OCI-LY3 (cell line): ENCODE measurements around the gene TRERF1.

Source experiments
- EZH2phosphoT487 ChIP-seq: fragments of 200-600 bp; shearing (Covaris generic); IDR thresholded peaks from 2 replicates; pipeline ENCODE4 v1.6.1; 2018; ENCODE audit warnings: antibody characterized with exemption, mixed run types, low read depth
- TF ChIP-seq, protein P1 (sequence below): fragments of 200-600, 300-600 bp; sonication (generic); IDR thresholded peaks from 2 replicates; pipeline ENCODE4 v1.5.1; 2014; ENCODE audit warnings: antibody characterized with exemption, low read length, low read depth

DNA sequence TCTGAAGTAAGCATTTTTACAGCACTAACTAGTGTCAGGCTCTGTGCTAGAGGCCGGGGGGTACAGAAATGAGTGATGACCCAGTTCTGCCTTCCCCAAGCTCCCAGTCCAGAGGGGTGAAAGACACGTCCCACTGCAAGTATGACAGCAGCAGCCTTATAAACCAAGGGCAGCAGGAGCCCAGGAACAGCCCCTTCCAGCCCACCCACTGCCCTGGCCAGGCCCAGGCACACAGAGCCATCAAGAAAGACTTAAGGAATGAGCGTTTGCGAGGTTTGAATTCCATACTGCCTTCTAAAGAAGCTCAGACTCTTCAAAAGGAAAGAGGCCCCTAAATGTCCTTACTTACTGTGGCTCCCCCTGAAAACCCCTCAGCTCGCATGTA, 10.0 kb downstream of the TRERF1 start:
- TF ChIP-seq, protein P1, sequence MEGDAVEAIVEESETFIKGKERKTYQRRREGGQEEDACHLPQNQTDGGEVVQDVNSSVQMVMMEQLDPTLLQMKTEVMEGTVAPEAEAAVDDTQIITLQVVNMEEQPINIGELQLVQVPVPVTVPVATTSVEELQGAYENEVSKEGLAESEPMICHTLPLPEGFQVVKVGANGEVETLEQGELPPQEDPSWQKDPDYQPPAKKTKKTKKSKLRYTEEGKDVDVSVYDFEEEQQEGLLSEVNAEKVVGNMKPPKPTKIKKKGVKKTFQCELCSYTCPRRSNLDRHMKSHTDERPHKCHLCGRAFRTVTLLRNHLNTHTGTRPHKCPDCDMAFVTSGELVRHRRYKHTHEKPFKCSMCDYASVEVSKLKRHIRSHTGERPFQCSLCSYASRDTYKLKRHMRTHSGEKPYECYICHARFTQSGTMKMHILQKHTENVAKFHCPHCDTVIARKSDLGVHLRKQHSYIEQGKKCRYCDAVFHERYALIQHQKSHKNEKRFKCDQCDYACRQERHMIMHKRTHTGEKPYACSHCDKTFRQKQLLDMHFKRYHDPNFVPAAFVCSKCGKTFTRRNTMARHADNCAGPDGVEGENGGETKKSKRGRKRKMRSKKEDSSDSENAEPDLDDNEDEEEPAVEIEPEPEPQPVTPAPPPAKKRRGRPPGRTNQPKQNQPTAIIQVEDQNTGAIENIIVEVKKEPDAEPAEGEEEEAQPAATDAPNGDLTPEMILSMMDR, result no peak
- no peak for TF ChIP-seq EZH2phosphoT487
